Activated CD4-positive, alpha-beta T cell treated with anti-CD3 and anti-CD28 coated beads, Interleukin-2, amount 50 U/mL, for 1 hour (primary cell): ENCODE measurements around the gene ZNF710.

ENCODE experiments used
- DNase-seq: peaks from one replicate; pipeline ENCODE4 v3.0.0-alpha.2; 2020

The ZNF710 gene

GRCh38 chr15:90042356-90042755, 41.2 kb downstream of the ZNF710 start:
- DNase-seq = no peak

- DNase-seq = no peak
Observed at GRCh38 chr15:90042766-90043529, 41.8 kb downstream of the ZNF710 start.

- DNase-seq = no peak
Observed at GRCh38 chr15:90043530-90044010, 42.4 kb downstream of the ZNF710 start.

GRCh38 chr15:90044191-90044590, 43.1 kb downstream of the ZNF710 start:
- DNase-seq = no peak

- no peak for DNase-seq
Observed at GRCh38 chr15:90044916-90045371, 43.8 kb downstream of the ZNF710 start.

- no peak for DNase-seq
Observed at GRCh38 chr15:90046289-90046688, 45.2 kb downstream of the ZNF710 start.

GRCh38 chr15:90046911-90047392, 45.8 kb downstream of the ZNF710 start:
- DNase-seq = no peak

GRCh38 chr15:90047956-90048575, 46.9 kb downstream of the ZNF710 start:
- DNase-seq = no peak

- DNase-seq = no peak
Observed at GRCh38 chr15:90049030-90049429, 47.9 kb downstream of the ZNF710 start.

GRCh38 chr15:90049666-90050604, 48.8 kb downstream of the ZNF710 start:
- no peak for DNase-seq

- no peak for DNase-seq
Observed at GRCh38 chr15:90051874-90052273, 50.8 kb downstream of the ZNF710 start.

- DNase-seq = no peak
Observed at GRCh38 chr15:90053685-90054466, 52.8 kb downstream of the ZNF710 start.

- no peak for DNase-seq
Observed at GRCh38 chr15:90054618-90055097, 53.5 kb downstream of the ZNF710 start.

GRCh38 chr15:90055182-90055581, 54.1 kb downstream of the ZNF710 start:
- no peak for DNase-seq

GRCh38 chr15:90056529-90056928, 55.4 kb downstream of the ZNF710 start:
- DNase-seq = no peak

GRCh38 chr15:90058308-90058707, 57.2 kb downstream of the ZNF710 start:
- DNase-seq = no peak

- DNase-seq = no peak
Observed at GRCh38 chr15:90058775-90059174, 57.7 kb downstream of the ZNF710 start.

GRCh38 chr15:90059208-90059985, 58.3 kb downstream of the ZNF710 start:
- peak; percentile 48 for DNase-seq

- DNase-seq = no peak
Observed at GRCh38 chr15:90060797-90061196, 59.7 kb downstream of the ZNF710 start.

GRCh38 chr15:90062023-90062442, 60.9 kb downstream of the ZNF710 start:
- peak; percentile 43 for DNase-seq

GRCh38 chr15:90062462-90062932, 61.4 kb downstream of the ZNF710 start:
- peak; percentile 32 for DNase-seq
